ENCODE measurements around the gene ATP9B. TPM values are rescaled to one million over a fixed set of nuclear protein-coding genes. Genes with fewer than 3 reads are reported as not detected.

ATP9B gene
- total RNA-seq, 1 donor from 2014 or later: 43.9 TPM

DNA sequence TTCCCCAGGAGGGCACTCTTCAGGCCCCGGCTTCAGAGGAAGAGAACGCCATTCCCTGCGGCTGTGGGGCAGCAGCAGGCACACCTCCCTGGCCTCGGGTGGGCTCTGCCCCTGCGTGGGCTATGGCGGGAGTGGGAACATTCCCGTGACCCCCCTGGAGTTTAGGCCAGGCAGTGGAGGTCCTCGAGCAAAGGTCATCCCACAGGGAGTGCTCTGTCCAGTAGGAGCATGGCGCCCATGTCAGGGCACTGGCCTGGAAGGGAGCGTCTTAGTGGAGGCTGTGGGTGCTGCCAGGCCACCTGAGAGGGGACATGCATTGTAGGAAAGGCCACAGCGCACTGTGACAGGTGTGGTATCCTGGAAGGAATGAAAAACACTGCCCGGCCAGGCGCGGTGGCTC lies 317.4 kb downstream of the ATP9B start:
- H3K27ac ChIP-seq: no peak overlapping the region
- intact Hi-C loops (cut with DNase I): no loop called here
- ATAC-seq (no peak), DNase-seq (no peak)
- TF ChIP-seq, protein P1, sequence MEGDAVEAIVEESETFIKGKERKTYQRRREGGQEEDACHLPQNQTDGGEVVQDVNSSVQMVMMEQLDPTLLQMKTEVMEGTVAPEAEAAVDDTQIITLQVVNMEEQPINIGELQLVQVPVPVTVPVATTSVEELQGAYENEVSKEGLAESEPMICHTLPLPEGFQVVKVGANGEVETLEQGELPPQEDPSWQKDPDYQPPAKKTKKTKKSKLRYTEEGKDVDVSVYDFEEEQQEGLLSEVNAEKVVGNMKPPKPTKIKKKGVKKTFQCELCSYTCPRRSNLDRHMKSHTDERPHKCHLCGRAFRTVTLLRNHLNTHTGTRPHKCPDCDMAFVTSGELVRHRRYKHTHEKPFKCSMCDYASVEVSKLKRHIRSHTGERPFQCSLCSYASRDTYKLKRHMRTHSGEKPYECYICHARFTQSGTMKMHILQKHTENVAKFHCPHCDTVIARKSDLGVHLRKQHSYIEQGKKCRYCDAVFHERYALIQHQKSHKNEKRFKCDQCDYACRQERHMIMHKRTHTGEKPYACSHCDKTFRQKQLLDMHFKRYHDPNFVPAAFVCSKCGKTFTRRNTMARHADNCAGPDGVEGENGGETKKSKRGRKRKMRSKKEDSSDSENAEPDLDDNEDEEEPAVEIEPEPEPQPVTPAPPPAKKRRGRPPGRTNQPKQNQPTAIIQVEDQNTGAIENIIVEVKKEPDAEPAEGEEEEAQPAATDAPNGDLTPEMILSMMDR (IDR thresholded peaks at IDR 0.05): no peak
- H3K4me1 ChIP-seq: no peaks in the 10 kb centered on the region
- H3K27me3 ChIP-seq: peaks cover 57% of the 10 kb centered on the region
- no peaks in the 10 kb centered on the region for H3K9me3 ChIP-seq
- no peaks in the 10 kb centered on the region for H3K36me3 ChIP-seq
- no peak overlapping the region for H3K4me3 ChIP-seq

DNA sequence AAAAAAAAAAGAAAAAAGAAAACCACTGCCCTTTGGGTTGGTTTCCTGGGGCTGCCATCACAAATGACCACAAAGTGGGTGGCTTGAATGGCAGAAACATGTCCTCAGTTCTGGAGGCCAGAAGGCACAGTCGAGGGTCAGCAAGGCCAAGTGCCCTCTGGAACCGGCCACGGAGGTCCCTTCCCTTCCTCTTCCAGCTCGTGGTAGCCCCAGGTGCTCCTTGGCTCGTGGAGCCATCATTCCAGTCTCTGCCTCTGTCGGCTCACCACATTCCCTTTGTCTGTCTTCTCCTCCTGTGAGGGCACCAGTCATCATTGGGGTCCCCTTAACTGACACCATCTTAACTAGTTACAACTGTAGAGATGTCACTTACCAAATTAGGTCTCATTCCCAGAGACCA lies 318.0 kb downstream of the ATP9B start:
- Histone ChIP-seq H3K36me3 (no peaks in the 10 kb centered on the region), H3K4me1 (no peaks in the 10 kb centered on the region), H3K9me3 (no peaks in the 10 kb centered on the region), H3K27me3 (peaks cover 64% of the 10 kb centered on the region), H3K27ac (no peak overlapping the region), H3K4me3 (no peak overlapping the region)
- TF ChIP-seq, protein P1 (IDR thresholded peaks at IDR 0.05): no peak
- ATAC-seq (no peak), DNase-seq (no peak)
- intact Hi-C loops (cut with DNase I): no loop called here

DNA sequence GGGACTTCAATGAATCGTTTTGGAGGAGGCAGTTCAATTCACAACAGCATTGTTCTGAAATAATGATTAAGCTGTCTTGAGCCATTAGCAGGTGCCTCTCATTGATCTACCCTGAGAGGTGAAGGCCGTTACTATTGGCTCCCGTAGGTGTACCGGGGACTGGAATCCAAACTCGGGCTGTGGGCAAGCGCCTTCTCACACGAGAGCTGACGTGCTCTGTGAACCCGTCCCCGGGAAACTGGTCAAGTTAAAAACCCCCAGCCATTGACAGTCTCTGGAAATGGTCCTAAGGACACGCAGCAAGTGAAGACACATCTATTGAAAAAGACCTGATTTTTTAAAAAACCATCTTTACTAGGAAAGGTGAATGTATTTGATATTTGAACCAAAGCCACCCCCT lies 318.4 kb downstream of the ATP9B start:
- TF ChIP-seq, protein P1 (IDR thresholded peaks at IDR 0.05): no peak
- DNase-seq (no peak), ATAC-seq (no peak)
- H3K27me3 ChIP-seq: peaks cover 68% of the 10 kb centered on the region
- no peak overlapping the region for H3K4me3 ChIP-seq
- no peaks in the 10 kb centered on the region for H3K9me3 ChIP-seq
- H3K36me3 ChIP-seq: no peaks in the 10 kb centered on the region
- intact Hi-C loops (cut with DNase I): no loop called here
- H3K27ac ChIP-seq: no peak overlapping the region
- H3K4me1 ChIP-seq: no peaks in the 10 kb centered on the region

DNA sequence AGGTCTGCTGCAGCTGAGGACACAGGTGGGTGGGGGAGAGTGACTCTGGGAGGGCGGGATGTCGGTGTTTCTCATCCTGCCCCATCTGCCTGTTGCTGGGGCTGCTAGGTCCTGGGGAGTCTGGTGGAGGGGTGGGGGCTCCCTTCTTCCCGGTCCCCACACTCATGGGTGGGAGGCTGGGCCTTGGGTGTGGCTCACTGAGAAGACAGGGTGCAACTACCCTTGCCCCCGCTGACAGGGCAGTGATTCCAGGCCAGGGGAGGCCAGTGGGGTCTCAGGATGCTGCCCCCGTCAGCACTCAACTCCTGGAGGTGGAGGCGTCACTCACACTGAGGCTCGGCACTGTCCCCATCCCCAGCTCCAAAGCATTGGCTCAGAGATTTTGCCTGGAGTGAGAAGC lies 318.8 kb downstream of the ATP9B start:
- DNase-seq: no peak
- no peak overlapping the region for H3K4me3 ChIP-seq
- TF ChIP-seq, protein P1 (IDR thresholded peaks at IDR 0.05): no peak
- no peaks in the 10 kb centered on the region for H3K9me3 ChIP-seq
- H3K4me1 ChIP-seq: peaks cover 3% of the 10 kb centered on the region
- H3K27ac ChIP-seq: no peak overlapping the region
- intact Hi-C loops (cut with DNase I): no loop called here
- ATAC-seq: no peak
- H3K27me3 ChIP-seq: peaks cover 70% of the 10 kb centered on the region
- no peaks in the 10 kb centered on the region for H3K36me3 ChIP-seq

DNA sequence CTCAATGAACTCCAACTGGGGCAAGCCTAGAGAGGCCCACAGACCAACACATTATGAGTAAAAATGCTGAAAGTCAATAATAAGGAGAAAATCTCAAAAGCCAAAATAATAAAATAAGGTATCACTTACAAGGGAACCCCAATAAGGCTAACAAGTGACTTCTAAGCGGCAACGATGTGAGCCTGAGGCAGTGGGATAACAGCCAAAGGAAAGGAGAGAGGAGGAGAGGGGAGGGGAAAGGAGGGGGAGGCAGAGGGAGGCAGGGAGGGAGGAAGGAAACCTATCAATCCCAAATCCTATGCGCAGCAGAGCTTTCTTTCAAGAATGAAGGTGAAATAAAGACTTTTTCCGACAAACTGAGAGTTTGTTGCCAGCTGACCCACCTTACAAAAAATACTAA lies 320.5 kb downstream of the ATP9B start:
- TF ChIP-seq, protein P1 (IDR thresholded peaks at IDR 0.05): no peak
- intact Hi-C loops (cut with DNase I): no loop called here

DNA sequence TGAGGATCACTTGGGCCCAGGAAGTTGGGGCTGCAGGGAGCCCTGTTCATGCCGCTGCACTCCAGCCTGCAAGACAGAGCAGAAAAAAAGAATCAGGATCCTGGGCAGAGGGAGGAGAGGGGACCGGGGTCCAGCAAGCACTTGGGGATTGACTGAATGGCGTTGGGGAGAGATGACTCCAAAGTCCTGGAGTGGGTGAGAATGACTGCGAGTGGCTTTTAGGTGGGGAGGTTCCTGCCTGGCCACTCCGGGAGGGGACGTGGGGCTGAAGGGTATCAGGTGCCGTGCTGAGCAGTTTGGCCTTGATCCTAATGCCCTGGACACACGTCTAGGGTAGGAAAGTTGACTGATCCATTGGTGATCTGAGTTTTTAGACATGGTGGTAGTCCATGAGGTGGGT lies 323.0 kb downstream of the ATP9B start:
- Histone ChIP-seq H3K9me3 (no peaks in the 10 kb centered on the region), H3K27me3 (peaks cover 54% of the 10 kb centered on the region), H3K4me3 (no peak overlapping the region), H3K36me3 (no peaks in the 10 kb centered on the region), H3K27ac (no peak overlapping the region), H3K4me1 (peaks cover 24% of the 10 kb centered on the region)
- DNase-seq (no peak), ATAC-seq (no peak)
- intact Hi-C loops (cut with DNase I): no loop called here
- TF ChIP-seq, protein P1 (IDR thresholded peaks at IDR 0.05): no peak

More for the DNA sequence above, 320.5 kb downstream of the ATP9B start:
- Histone ChIP-seq H3K27ac (no peak overlapping the region), H3K4me1 (peaks cover 12% of the 10 kb centered on the region), H3K27me3 (peaks cover 70% of the 10 kb centered on the region), H3K4me3 (no peak overlapping the region), H3K9me3 (no peaks in the 10 kb centered on the region), H3K36me3 (no peaks in the 10 kb centered on the region)
- ATAC-seq (no peak), DNase-seq (no peak)

Measured in upper lobe of right lung (tissue), 1 donor.